ENCODE results near the gene PCARE. TPM values are rescaled to one million over a fixed set of nuclear protein-coding genes. Genes with fewer than 3 reads are reported as not detected.

PCARE gene
- not detected for total RNA-seq

- Mint-ChIP-seq H3K4me1 (ENCODE audit: low read depth) (no peaks in the 10 kb centered on the region), H3K4me3 (no peak within 1 kb of the TSS), H3K9me3 (ENCODE audit: insufficient read depth) (no peaks in the 10 kb centered on the region), H3K27ac (no peak within 1 kb of the TSS), H3K36me3 (ENCODE audit: low read depth) (no peaks in the 10 kb centered on the region), H3K27me3 (ENCODE audit: low read depth) (no peaks in the 10 kb centered on the region)
- CTCF ChIA-PET: no interaction called here
- no peak for ATAC-seq
- no peak for DNase-seq
- POLR2A ChIA-PET: no interaction called here
Measured at GRCh38 chr2:29074411-29074810, at the start of gene PCARE. Gene PCARE, minus strand, starts transcription at chr2:29074523. Its CDS starts 262 bp downstream, at chr2:29074261.

DNA sequence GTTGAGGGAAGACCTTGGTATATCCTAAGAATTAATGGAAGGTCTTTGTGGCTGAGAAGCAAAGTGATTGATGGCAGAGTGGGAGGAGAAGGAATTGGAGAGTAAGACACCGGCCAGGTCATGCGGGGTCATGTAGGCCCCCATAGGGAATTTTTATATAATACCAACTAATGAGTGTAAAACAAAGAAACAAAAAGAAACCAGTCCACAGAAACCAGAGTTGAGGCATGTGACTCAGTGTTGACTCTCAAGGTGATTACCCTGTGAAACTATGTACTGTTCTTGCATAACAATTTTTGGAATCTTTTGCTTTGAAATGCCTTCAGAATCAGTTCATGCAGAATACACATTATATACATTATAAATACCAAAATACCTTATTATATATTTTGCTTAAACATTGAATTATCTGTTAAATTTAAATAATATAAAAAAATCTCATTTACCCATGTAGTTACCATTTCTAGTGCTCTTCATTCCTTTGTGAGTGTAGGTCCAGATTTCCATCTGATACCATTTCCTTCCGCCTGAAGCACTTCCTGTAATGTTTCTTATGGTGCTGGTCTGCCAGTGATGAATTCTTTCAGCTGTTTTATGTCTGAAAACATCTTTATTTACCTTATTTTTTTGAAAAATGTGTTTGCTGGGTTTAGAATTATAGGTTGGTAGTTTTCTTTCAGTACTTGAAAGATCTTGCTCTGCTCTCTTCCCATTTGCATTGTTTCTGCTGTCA lies 49.5 kb upstream of the PCARE start:
- Mint-ChIP-seq H3K4me3 (no peak overlapping the region), H3K9me3 (ENCODE audit: insufficient read depth) (peaks cover 3% of the 10 kb centered on the region), H3K36me3 (ENCODE audit: low read depth) (peaks cover 67% of the 10 kb centered on the region), H3K27ac (no peak overlapping the region), H3K27me3 (ENCODE audit: low read depth) (no peaks in the 10 kb centered on the region), H3K4me1 (ENCODE audit: low read depth) (peaks cover 17% of the 10 kb centered on the region)
- no peak for DNase-seq
- CTCF ChIA-PET: no interaction called here
- POLR2A ChIA-PET: no interaction called here
- no peak for ATAC-seq

GRCh38 chr2:29120846-29121245 lies 46.5 kb upstream of the PCARE start:
- POLR2A ChIA-PET: no interaction called here
- Mint-ChIP-seq H3K4me1 (ENCODE audit: low read depth) (peaks cover 40% of the 10 kb centered on the region), H3K9me3 (ENCODE audit: insufficient read depth) (peaks cover 3% of the 10 kb centered on the region), H3K27me3 (ENCODE audit: low read depth) (no peaks in the 10 kb centered on the region), H3K27ac (no peak overlapping the region), H3K4me3 (no peak overlapping the region), H3K36me3 (ENCODE audit: low read depth) (peaks cover 59% of the 10 kb centered on the region)
- no peak for DNase-seq
- CTCF ChIA-PET: interaction anchor here (1.4 to 5.2 kb wide), 3 partner anchors 9 to 162 kb away, joined by 4 to 35 read pairs (median 5); no protein-coding TSS in a partner anchor
- no peak for ATAC-seq

- Mint-ChIP-seq H3K9me3 (ENCODE audit: insufficient read depth) (peaks cover 3% of the 10 kb centered on the region), H3K4me1 (ENCODE audit: low read depth) (peaks cover 47% of the 10 kb centered on the region), H3K27me3 (ENCODE audit: low read depth) (peaks cover 3% of the 10 kb centered on the region), H3K4me3 (peak overlapping the region; percentile 22), H3K36me3 (ENCODE audit: low read depth) (peaks cover 48% of the 10 kb centered on the region), H3K27ac (peak overlapping the region; percentile 26)
- no peak for DNase-seq
- CTCF ChIA-PET: interaction anchor here (1.2 to 5.2 kb wide), 2 partner anchors 10 to 107 kb away, joined by 4 to 35 read pairs; no protein-coding TSS in a partner anchor
- no peak for ATAC-seq
- POLR2A ChIA-PET: interaction anchor here (0.5 kb wide), 1 partner anchor 1107 kb away, joined by 3 read pairs; no protein-coding TSS in a partner anchor
Measured at GRCh38 chr2:29119211-29119610, 44.9 kb upstream of the PCARE start.

- Mint-ChIP-seq H3K36me3 (ENCODE audit: low read depth) (peaks cover 35% of the 10 kb centered on the region), H3K4me3 (peak overlapping the region; percentile 80), H3K27me3 (ENCODE audit: low read depth) (peaks cover 13% of the 10 kb centered on the region), H3K4me1 (ENCODE audit: low read depth) (peaks cover 42% of the 10 kb centered on the region), H3K9me3 (ENCODE audit: insufficient read depth) (no peaks in the 10 kb centered on the region), H3K27ac (no peak overlapping the region)
- CTCF ChIA-PET: interaction anchor here (0.6 to 5.2 kb wide), 4 partner anchors 12 to 297 kb away, joined by 5 to 35 read pairs (median 6); no protein-coding TSS in a partner anchor
- POLR2A ChIA-PET: interaction anchor here (1.1 to 2.9 kb wide), 4 partner anchors 12 to 223 kb away, joined by 3 to 10 read pairs (median 6); partner anchors contain the start of gene WDR43
- DNase-seq (no peak), ATAC-seq (no peak)
Measured at GRCh38 chr2:29117636-29118303, 43.4 kb upstream of the PCARE start.

DNA sequence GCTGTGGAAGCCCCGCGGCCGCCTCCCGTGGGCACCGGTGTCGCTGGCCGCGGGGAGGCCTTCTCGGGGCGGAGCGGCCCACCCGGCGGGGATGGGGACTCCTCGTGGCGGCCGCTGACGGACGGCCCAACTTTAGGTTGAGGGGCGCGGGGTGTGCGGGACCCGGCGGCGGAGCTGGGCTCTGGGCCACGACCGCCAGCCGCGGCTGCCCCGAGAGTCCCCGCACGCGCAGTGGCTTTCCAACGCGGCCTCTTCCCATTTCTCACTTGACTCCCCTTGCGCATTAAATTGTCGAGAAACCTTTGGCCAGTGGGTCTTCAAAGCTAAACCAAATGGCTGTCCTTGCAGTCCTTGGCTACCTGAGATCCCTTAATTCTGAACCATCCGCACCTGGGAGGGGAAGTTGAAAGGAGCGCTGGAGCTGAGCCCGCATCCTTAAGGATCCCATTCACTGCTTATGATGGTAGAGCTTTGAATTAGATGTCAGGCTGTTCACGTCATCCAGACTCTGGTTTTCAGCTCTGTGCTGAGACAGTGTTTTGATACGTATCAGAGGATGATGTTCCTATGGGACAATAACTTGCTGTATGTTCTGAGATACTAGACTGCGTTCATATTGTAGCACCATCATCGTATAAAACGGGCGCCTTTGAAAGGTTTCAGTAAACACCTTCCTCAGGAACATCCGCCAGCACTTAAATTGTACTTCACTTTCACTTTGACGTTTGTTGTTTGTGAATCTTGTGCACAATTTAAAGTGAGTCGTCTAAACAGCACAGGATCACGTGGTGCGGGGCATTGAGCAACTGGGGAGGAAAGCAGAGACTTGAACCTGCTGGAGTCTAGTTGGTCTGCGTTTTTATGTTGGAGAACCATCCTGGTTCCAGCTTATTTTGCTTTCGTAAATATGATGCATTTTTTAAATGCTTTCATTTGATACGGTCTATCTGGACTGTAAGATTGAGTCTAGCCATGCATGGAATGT lies 41.8 kb upstream of the PCARE start:
- peaks cover 20% of the 10 kb centered on the region for H3K36me3 Mint-ChIP-seq (ENCODE audit: low read depth)
- ChIA-PET CTCF (interaction anchor here (0.8 to 5.2 kb wide), 4 partner anchors 14 to 157 kb away, joined by 3 to 35 read pairs (median 6); no protein-coding TSS in a partner anchor), POLR2A (interaction anchor here (0.6 to 2.9 kb wide), 12 partner anchors 9 to 222 kb away, joined by 3 to 23 read pairs (median 4); partner anchors contain the start of gene WDR43)
- no peaks in the 10 kb centered on the region for H3K9me3 Mint-ChIP-seq (ENCODE audit: insufficient read depth)
- H3K27me3 Mint-ChIP-seq (ENCODE audit: low read depth): peaks cover 16% of the 10 kb centered on the region
- peaks cover 49% of the 10 kb centered on the region for H3K4me1 Mint-ChIP-seq (ENCODE audit: low read depth)
- ATAC-seq (peak; percentile 62), DNase-seq (peak; percentile 86)
- peak overlapping the region; percentile 80 for H3K4me3 Mint-ChIP-seq
- peak overlapping the region; percentile 91 for H3K27ac Mint-ChIP-seq

- Mint-ChIP-seq H3K27me3 (ENCODE audit: low read depth) (peaks cover 19% of the 10 kb centered on the region), H3K4me1 (ENCODE audit: low read depth) (peaks cover 55% of the 10 kb centered on the region), H3K4me3 (peak within 1 kb of the TSS; percentile 88), H3K36me3 (ENCODE audit: low read depth) (peaks cover 12% of the 10 kb centered on the region), H3K27ac (peak within 1 kb of the TSS; percentile 93), H3K9me3 (ENCODE audit: insufficient read depth) (no peaks in the 10 kb centered on the region)
- DNase-seq: peak; percentile 61
- peak; percentile 77 for ATAC-seq
- CTCF ChIA-PET: no interaction called here
- POLR2A ChIA-PET: interaction anchor here (1.0 to 2.9 kb wide), 2 partner anchors 100 to 116 kb away, joined by 4 to 10 read pairs; no protein-coding TSS in a partner anchor
Measured at GRCh38 chr2:29114946-29115609, 40.8 kb upstream of the PCARE start, which contains the start of gene CLIP4. Gene CLIP4, plus strand, starts transcription at chr2:29115415. Its CDS starts 5,974 bp downstream, at chr2:29121389.

DNA sequence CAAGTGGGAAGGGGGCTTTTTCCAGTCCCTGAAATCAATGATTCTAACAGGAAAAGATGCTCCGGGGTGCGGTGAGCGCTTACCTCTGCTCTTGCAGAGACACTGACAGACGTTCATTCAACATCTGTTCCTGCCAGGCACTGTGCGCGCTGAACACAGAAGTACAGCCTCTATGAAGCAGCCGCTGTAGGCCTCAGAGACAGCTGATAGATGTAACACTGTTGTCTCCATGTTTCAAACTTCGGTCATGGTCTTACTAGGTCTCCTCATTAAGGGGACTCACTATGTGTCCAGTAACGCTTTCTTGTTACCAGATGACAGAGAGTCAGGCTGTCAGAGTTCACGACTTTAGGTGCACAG lies 40.2 kb upstream of the PCARE start:
- Mint-ChIP-seq H3K9me3 (ENCODE audit: insufficient read depth) (no peaks in the 10 kb centered on the region), H3K36me3 (ENCODE audit: low read depth) (peaks cover 12% of the 10 kb centered on the region), H3K27ac (peak overlapping the region; percentile 93), H3K4me1 (ENCODE audit: low read depth) (peaks cover 53% of the 10 kb centered on the region), H3K4me3 (peak overlapping the region; percentile 88), H3K27me3 (ENCODE audit: low read depth) (peaks cover 20% of the 10 kb centered on the region)
- CTCF ChIA-PET: interaction anchor here (0.7 kb wide), 1 partner anchor 15 kb away, joined by 3 read pairs; no protein-coding TSS in a partner anchor
- ATAC-seq (no peak), DNase-seq (no peak)
- POLR2A ChIA-PET: interaction anchor here (1.5 kb wide), 1 partner anchor 99 kb away, joined by 4 read pairs; no protein-coding TSS in a partner anchor

DNA sequence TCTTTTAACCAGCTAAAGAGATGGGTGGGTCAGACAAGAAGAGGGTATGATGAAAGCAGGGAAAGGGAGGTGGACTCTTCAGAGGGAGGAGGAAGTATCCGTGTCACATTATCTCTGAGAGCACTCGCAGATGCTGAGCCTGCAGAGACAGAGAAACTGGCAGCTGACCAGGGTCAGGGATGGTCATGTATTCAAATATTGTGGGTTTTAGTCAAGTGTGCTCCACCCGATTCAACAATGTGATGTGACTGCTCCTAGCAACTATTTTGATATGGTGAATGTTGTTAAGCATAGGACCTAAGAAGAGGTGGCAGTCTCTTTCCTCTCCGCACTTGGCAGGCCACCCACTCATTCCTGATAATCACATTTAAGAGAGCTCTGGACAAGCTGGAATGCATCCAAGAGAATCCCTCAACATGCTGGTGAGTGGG lies 39.6 kb upstream of the PCARE start:
- Mint-ChIP-seq H3K4me1 (ENCODE audit: low read depth) (peaks cover 46% of the 10 kb centered on the region), H3K4me3 (peak overlapping the region; percentile 88), H3K9me3 (ENCODE audit: insufficient read depth) (no peaks in the 10 kb centered on the region), H3K27me3 (ENCODE audit: low read depth) (peaks cover 20% of the 10 kb centered on the region), H3K36me3 (ENCODE audit: low read depth) (peaks cover 12% of the 10 kb centered on the region), H3K27ac (peak overlapping the region; percentile 93)
- POLR2A ChIA-PET: interaction anchor here (0.9 to 1.5 kb wide), 2 partner anchors 99 to 103 kb away, joined by 4 read pairs; no protein-coding TSS in a partner anchor
- CTCF ChIA-PET: interaction anchor here (0.7 to 1.0 kb wide), 2 partner anchors 9 to 16 kb away, joined by 3 to 4 read pairs; no protein-coding TSS in a partner anchor
- ATAC-seq (no peak), DNase-seq (no peak)

- Mint-ChIP-seq H3K9me3 (ENCODE audit: insufficient read depth) (no peaks in the 10 kb centered on the region), H3K27me3 (ENCODE audit: low read depth) (peaks cover 21% of the 10 kb centered on the region), H3K4me3 (no peak overlapping the region), H3K4me1 (ENCODE audit: low read depth) (peaks cover 41% of the 10 kb centered on the region), H3K36me3 (ENCODE audit: low read depth) (peaks cover 12% of the 10 kb centered on the region), H3K27ac (no peak overlapping the region)
- POLR2A ChIA-PET: interaction anchor here (0.9 to 1.5 kb wide), 2 partner anchors 98 to 102 kb away, joined by 4 read pairs; no protein-coding TSS in a partner anchor
- ATAC-seq (no peak), DNase-seq (no peak)
- CTCF ChIA-PET: interaction anchor here (1.0 kb wide), 1 partner anchor 9 kb away, joined by 4 read pairs; no protein-coding TSS in a partner anchor
Measured at GRCh38 chr2:29113027-29113686, 38.8 kb upstream of the PCARE start.
